ENCODE results near the gene EPAS1. TPM values are rescaled to one million over a fixed set of nuclear protein-coding genes. Genes with fewer than 3 reads are reported as not detected.
A peak's percentile ranks its signal among the peaks of the same experiment; 100 is the strongest.

Gene EPAS1
- polyA plus RNA-seq, 5 donors = 189 to 276 (median 216) TPM

DNA sequence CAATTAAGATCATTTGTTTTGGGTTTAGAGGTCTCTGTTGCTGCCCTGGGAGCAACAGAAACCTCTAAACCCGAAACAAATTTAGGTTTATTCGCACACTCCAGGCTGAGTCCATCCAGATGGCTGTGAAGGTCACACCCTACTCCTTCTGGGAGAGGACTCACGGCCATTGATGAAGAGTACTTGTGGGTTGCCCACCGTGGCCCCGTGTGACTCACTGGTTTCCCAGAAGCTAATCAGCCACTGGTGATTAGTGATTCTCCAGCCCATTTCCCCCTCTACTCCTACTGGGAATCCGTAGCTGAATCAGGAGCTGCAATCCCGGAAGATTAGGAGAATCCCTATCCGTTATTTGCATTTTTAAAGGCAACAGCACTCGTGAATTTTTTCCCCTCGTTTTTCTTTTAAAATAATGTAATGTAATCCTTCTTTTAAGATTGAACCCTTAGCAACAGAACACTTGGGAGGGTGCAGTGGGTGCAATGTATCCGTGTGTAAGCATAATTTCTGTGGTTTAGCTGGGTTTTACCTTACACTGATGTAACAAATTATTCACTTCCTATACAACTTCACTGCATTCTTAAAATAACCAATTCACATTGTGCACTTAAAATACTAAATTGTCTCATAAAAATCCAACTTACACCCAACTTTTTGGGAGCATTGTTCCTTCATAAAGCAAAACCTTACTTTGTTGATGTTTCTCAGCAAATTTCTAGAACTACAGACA is 27.5 kb upstream of the EPAS1 start:
- no peak for DNase-seq

DNA sequence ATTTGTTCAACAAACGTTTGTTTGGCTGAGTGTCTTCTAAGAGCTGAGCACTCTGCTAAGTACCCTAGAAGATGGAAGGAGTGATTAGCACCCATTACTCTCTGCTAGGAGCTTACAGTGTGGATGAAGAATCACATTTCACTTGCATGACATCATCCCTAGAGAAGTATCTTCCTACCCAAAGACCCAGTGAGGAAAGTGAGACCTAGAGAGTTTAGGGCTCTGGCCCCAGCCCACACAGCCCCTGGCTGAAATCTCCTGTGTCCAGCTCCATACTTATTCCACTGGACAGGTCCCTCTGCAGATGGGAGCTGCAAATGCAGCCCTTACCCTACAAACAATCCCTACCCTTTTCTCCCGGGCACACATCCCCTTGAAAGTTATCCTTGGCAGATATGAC is 26.8 kb upstream of the EPAS1 start:
- DNase-seq = no peak

DNA sequence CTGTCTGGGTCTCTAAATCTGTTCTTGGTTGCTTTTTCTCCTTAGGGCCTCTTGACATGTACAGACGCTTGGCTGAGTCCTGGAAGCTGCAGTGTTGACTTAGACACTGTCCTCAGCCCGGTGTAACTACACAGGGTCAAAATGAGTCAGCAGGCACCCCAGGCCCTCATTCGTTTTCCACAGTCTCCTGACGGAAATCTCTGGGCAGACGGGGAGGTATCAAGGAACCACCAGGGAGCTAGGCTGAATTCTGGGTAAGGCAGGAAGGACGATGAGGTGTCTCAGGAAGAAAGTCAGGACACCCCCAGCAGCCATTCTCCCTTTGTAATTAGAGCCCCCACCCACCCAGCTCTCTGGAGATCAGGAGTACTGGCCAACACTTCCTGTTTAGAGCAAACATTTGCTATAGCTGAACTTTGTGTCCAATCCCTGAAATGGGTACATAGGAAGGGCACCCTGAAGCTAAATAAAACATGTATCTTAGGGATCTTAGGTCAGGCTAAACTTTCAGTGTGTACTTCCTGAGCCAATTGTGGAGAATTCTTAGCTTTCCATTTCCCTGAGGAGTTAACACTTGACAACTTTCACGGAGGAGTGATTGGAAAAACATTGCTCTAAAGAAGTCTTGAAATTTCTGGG is 23.9 kb upstream of the EPAS1 start:
- DNase-seq = no peak

DNA sequence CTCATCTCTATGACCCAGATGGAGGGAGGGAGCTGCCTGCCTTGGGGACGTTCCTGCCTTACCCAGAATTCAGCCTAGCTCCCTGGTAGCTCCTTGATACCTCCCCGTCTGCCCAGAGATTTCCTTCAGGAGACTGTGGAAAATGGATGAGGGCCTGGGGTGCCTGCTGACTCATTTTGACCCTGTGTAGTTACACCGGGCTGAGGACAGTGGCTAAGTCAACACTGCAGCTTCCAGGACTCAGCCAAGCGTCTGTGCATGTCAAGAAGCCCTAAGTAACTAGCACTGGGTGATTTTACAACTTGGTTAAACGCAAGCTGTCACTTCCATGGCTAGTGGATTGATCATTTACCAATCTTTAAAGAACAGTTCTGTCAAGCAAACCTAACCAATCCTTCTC is 23.3 kb upstream of the EPAS1 start:
- no peak for DNase-seq

DNA sequence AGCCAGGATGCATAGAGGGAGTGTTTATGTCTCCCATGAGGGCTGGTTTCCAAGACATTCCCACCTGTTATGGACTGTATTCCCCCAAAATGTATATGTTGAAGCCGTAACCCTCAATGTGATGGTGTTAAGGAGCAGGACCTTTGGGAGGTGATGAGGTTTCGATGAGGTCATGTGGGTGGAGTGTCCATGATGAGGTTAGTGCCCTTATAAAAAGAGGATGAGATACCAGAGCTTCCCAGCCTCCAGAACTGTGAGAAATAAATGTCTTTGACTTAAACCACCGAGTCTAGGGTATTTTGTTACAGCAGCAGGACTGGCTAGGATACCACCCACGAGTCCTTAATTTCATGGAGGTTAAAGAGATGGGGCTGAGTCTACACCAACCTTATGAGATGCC is 22.6 kb upstream of the EPAS1 start:
- no peak for DNase-seq

DNA sequence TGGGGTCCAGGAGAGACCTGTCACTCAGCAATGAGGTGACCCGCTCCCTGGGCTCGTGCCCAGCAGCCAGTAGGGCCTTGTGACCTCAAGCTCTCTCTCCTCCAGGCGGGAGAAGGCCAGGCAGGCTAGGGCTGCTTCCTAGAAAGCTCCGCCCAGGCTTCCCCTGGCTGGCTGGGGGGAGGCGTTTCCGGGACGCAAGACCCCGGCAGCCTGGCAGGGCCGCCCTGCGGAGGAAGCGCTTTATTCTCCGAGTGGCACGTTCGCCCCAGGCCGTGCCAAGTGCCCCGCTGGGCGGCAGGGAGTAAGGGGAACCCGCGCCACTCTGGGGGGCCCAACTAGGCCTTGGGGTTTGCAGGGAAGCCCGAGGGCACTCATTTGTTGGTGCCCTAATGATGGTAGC is 21.2 kb upstream of the EPAS1 start:
- peak; percentile 66 to 69 for DNase-seq

DNA sequence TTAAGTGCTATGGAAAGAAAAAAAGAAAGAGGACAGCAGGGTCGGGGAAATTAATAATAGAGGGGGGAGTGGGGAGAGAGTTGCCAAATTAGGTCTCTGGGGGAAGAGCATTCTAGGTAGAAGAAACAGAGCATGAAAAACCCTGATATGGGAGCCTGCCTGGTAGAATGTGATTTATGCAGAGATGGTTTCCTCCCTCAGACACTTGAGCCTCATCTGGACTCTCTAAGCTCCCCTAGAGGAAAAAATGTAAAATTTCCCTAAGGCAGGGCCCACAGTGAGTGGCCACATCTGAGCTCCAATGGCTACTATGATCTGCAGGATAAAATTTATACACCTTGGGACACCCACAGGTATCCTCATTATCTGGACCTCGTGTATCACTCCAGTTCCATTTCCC is 20.6 kb upstream of the EPAS1 start:
- no peak for DNase-seq

DNA sequence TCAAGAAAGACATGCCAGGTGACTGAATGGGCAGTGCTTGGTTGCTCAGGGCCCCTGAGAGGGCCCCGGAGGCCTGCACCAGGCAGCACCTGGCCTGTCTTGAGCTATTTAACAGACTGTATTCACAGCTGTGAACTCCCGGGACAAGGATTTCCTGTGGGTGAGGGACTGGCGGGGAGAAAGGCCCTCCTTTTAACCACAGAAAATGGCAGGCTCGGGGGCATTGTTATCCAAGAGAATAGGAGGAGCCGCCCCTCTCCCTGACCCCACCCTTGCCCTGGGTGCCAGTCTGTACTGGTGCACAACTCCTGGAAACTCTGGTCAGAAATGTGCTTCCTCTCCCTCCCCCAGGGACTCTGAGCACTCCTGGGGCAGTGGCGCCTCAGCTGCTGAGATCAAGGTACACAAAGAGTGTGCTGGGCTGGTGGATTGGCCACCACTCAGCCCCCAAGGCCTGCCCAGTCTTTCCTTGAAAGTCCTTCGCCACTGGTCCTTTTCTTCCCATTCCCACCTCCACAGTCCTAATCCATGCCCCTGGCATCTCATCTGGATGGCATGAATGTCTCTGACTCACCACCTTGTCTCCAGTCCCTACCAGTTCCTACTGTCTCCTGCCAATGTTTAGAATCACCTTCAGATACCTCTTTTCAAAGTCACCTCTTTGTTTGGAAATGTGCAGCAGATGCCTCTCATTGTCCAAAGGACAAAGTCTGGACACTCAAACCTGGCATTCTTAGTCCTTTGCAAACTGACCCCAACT is 19.6 kb upstream of the EPAS1 start:
- no peak for DNase-seq

DNA sequence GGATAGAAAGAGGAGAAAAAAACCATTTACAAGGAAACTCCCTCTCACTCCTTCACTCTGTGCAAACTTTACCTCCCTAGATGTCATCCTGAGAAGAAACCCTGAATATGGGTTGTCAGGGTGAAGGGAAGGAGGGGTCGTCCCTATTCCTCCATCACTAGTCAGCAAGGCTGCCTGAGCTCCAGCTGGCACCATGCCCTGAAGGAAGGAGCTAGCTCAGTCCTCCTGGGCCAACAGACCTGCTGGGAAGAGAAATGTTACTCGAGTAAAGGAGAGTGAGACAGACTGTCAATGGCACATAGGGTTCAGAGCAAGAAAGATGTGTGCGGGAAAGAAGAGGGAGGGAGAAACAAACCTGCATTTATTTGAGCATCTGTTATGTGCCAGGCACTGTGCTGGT is 18.3 kb upstream of the EPAS1 start:
- no peak for DNase-seq

DNA sequence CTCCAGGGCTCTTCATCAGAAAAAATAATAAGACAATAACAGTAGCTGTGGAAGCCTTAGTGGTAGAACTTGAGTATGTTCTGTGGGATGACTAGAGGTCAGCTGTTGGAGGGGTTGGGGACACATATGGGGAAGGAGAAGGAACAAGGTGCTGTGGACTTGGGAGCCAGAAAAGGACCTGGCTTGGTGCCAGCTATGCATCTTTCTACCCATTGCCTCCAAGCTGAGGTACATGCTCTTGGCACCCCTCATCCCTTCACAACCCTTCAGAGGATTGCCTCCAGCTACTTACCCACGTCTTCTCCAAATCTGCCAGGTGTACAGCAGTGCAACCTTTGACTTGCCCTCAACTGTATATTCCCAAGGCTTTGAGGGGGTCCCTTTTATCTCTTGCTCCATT is 15.3 kb upstream of the EPAS1 start:
- no peak for DNase-seq

DNA sequence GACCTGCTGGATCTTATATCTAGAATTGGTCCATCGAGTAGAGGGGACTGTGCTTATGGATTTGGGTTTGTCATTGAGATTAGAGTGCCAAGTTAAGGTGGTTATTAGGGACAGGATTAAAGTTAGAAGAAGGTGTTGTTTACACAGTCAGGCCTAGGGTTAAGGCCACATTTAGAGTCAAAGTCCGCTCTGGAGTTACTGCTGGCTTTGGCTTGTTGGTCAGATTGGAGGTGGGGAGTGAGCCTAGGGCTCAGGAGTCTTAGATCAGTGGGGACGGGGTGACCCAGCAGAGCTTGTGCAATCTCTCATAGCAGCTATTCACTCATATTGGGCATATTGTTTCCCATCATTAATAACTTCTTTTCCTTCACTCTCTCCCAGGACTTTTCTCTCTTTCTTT is 13.5 kb upstream of the EPAS1 start:
- DNase-seq = no peak

DNA sequence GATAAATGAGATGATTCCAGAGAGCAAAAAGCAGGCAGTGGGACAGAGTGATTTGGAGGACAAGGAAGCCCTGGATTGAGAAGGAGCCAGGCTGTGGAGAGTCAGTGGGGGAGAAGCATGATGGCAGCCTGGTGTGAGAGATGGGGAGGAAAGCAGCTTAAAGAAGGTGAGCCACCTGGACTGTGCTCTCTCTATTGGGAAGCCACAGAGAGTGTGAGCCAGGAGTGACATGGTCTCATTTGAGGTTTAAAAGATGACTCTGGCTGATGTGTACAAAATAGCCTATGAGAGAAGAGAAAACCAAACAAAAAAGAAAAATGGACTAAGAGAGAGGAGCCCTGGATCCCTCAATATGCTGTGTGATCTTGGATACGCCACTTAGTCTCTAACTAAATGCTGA is 12.9 kb upstream of the EPAS1 start:
- no peak for DNase-seq

DNA sequence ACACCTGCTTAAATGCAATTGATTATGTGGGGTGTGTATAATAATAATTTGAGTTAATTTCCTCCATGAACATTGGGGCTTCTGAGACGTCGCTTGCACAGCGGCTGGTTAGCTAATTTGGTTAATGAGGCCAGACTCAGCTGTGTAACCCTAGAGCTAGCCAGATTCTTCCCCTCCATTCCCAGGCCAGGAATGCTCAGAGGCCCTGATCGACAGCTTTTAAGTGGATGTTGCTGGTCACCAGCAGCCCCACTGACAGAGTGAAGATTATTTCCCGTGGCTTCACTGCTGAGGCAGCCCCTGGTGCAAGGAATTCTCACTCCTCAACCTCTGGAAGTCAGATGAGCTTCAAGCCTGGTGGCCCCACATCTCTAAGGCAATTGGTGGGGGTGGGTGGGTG is 12.4 kb upstream of the EPAS1 start:
- no peak for DNase-seq

DNA sequence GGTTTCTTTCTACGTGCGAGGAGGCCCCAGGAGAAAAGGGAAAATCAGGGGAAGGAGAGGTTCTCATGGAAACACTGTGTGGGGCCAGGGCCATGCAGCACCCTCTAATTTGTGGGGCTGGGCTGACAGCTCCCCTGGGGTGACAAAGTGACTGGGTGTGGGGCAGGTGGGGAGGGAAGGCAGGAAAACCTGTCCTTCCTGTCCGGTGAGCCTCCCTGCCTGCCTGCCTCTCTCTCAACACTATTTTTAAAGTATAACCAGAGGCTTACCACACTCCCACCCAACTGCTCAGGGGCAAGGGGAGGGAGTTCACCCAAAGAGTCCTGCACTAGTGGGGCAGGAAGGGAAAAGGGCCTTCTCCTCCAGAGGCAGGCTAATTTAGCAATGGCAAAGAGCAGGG is 10.5 kb upstream of the EPAS1 start:
- no peak for DNase-seq

DNA sequence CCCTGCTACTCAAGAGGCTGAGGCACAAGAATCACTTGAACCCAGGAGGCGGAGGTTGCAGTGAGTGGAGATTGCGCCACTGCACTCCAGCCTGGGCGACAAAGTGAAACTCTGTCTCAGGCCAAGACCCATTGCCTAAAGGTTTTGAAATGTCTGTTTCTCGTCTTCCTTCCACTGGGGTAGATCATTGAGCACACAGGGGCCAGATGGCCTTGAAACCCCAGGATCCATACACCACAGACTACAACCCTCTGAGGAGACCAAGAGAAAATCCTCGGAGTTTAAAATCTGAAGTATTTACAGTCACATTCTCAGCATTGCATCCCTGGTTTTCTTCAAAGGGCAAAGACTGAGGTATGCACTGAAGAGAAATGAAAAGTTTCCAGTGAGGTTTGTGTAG is 7.1 kb upstream of the EPAS1 start:
- DNase-seq = no peak

DNA sequence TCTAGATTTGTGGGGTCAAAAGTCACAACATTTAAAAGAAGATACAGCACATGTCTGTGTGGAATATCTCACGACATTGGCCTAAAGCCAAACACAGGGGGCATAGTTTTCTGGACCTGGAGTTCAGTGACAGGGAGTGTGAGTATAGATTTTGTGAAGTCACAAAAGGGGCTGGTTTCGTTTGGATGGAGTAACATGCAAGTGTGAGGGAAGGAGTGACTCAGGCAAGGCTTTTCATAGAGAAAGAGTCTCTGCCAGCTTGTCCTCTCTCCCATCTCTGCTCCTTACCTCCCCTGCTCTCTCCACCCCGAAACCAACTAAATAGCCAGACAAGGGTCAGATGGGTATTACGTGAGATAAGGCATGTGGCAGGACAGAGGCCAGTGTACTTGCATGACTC is 3.7 kb upstream of the EPAS1 start:
- no peak for DNase-seq

DNA sequence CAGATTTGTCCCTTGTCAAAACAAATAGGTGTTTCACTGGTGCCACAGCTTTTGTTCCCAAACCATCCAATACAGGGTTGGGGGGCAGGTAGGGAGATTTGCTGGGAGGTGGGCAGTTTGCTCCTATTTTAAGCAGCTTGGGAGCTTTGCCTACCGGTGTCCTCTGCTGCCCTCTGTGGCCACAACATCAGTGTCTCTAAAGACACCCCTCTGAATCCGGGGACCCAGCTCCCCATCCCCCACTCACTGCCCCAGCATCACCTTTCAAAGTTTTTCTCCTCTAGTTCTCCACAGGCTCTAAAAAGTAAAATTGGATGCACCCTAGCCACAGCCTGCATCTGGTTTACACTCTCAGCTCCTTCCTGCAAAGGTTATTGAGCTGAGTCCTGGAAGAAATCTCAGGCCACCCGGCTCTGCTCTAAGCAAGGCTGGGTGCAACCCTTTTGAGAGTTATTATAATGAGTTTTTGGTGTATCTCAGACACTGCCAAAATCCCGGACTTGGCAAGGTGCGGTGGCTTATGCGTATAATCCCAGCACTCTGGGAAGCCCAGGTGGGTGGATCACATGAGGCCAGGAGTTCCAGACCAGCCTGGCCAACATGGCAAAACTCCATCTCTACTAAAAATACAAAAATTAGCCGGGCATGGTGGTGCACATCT is 2.9 kb upstream of the EPAS1 start:
- no peak for DNase-seq

DNA sequence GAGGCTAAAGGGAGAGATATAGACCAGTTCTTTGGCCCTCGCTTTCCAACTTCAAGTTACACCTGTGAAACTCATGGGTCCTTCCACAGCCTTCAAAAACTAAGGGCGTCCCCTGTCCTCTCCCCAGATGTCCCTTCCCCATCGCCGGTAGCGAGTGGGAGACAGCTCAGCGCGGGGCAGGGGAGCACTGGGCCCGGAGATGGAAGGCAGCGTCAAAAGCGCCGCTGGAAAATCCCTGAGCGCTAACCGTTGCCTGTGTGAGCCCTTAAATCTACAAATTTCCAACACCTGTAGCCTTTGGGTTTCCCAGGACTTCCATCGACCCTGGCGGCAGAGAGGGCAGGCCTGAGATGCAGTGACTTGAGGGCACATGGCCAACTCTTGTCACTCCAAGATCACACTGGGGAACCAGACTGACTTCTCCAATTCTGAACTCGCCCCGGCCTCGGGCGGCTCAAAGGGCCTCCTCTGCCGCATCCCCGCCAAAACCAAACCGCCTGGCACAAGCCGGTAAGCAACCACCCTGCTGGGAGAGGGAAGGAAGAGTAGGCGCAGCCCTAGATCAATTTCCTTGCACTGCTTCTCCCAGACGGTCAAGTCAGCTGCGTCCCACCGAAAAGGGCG is 879 bp upstream of the EPAS1 start:
- DNase-seq = no peak

DNA sequence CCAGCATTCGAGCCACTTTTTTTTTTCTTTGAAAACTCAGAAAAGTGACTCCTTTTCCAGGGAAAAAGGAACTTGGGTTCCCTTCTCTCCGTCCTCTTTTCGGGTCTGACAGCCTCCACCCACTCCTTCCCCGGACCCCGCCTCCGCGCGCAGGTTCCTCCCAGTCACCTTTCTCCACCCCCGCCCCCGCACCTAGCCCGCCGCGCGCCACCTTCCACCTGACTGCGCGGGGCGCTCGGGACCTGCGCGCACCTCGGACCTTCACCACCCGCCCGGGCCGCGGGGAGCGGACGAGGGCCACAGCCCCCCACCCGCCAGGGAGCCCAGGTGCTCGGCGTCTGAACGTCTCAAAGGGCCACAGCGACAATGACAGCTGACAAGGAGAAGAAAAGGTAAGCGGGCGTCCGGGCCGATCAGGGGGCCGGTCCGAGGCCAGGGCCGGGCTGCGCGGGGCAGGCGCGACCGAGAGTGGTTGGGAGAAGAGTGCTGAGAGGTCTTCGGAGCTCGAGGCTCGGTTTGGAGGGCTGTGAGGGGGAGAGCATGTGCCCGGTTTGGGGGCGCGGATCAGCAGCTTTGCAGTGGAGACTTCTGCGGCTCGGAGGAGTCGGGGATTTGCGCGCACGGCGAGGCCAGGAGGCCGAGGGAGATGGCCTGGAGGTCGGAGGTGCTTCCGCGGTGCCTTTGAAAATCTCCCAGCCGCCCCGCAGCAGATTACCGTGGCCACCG is 502 bp downstream of the EPAS1 start:
- no peak for DNase-seq

DNA sequence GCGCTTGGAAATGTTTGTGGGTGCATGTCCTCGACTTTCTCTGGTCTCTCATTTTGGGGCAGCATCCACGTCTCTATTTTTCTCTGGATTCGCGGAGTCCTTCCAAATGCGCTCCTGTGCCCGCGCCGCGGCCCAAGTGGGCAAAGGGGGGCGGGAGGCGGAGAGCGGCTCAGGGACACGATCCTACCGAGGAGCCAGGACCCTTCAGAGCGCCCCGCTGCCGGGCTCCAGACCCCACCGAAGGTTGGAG is 990 bp downstream of the EPAS1 start:
- no peak for DNase-seq

DNA sequence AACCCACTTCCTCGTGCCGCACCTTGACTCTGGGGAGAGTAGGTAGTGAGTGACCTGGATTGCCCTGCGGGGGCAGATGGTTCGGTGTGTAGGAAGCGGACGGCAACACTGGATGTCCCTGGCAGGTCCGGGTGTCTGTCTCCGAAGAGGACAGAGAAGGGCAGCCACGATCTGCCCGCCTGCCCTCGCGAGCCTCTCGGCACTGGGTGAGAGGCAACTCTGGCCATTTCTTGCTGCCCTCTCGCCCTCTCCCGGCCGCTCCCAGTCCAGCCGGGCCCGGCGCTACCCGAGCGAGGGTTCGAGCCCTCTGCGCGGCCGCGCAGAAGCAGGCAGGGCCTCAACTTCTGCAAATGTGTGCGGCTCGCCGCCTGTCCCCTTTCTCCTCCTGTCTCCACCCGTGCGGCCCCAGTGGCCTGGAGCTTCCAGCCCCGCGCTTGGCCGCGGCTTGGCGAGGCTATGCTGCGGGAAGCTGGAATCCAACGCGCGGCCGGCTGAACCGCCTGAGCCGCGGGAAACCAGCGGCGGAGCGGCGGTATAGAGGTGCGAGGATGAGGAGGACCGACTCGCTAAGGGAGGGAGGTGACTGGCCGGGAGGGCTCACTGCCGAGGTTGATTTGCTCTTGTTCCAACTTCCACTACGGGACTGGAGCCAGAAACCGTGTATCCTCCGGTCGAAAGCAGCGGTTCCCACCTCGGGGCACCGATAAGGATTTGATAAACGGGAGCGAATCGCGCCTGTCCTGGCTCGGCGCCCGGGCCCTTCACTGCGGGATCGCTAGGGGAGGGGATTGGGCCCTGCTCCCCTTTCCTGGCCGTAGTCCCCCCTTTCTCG is 1.5 kb downstream of the EPAS1 start:
- peak in 1 of 2 donors; percentile 50 for DNase-seq

Data from right lung (tissue), 5 donors.